ENCODE data around the gene SGPL1.

Gene SGPL1

GRCh38 chr10:70774810-70775678 is 40.7 kb upstream of the SGPL1 start:
- Histone ChIP-seq H3K79me2 (ENCODE audit: insufficient read depth, low read depth) (no peaks in the 10 kb centered on the region), H2AFZ (ENCODE audit: low read depth) (no peak overlapping the region), H4K20me1 (ENCODE audit: insufficient read depth) (no peaks in the 10 kb centered on the region), H3K4me3 (IDR thresholded peaks at IDR 0.05; ENCODE audit: insufficient read depth, low read depth, low read length) (no peak overlapping the region), H3K27ac (no peak overlapping the region), H3K4me2 (no peak overlapping the region), H3K9ac (no peak overlapping the region), H3K36me3 (ENCODE audit: insufficient read depth) (no peaks in the 10 kb centered on the region), H3K27me3 (ENCODE audit: insufficient read depth, low read depth) (no peaks in the 10 kb centered on the region; the same call in 1 of the 2 replicates), H3K4me1 (ENCODE audit: low read depth, poor library complexity, severe bottlenecking) (no peaks in the 10 kb centered on the region)
- TF ChIP-seq CTCF (conservative IDR thresholded peaks at IDR 0.05; ENCODE audit: low read depth, low read length): no peak

GRCh38 chr10:70775679-70776454 is 39.9 kb upstream of the SGPL1 start:
- TF ChIP-seq CTCF (conservative IDR thresholded peaks at IDR 0.05; ENCODE audit: low read depth, low read length): no peak

GRCh38 chr10:70776455-70777005 is 39.2 kb upstream of the SGPL1 start:
- Histone ChIP-seq H3K27me3 (ENCODE audit: insufficient read depth, low read depth) (no peaks in the 10 kb centered on the region; the same call in 1 of the 2 replicates), H3K4me1 (ENCODE audit: low read depth, poor library complexity, severe bottlenecking) (no peaks in the 10 kb centered on the region), H4K20me1 (ENCODE audit: insufficient read depth) (no peaks in the 10 kb centered on the region), H3K27ac (no peak overlapping the region), H3K36me3 (ENCODE audit: insufficient read depth) (no peaks in the 10 kb centered on the region), H3K79me2 (ENCODE audit: insufficient read depth, low read depth) (no peaks in the 10 kb centered on the region), H3K4me2 (no peak overlapping the region), H3K9ac (no peak overlapping the region), H2AFZ (ENCODE audit: low read depth) (no peak overlapping the region), H3K4me3 (IDR thresholded peaks at IDR 0.05; ENCODE audit: insufficient read depth, low read depth, low read length) (no peak overlapping the region)
- TF ChIP-seq CTCF (conservative IDR thresholded peaks at IDR 0.05; ENCODE audit: low read depth, low read length): no peak

More at GRCh38 chr10:70775679-70776454, 39.9 kb upstream of the SGPL1 start:
- no peak overlapping the region for H3K4me2 ChIP-seq
- no peaks in the 10 kb centered on the region for H3K79me2 ChIP-seq (ENCODE audit: insufficient read depth, low read depth)
- no peaks in the 10 kb centered on the region for H4K20me1 ChIP-seq (ENCODE audit: insufficient read depth)
- no peak overlapping the region for H3K9ac ChIP-seq
- no peak overlapping the region for H3K4me3 ChIP-seq (IDR thresholded peaks at IDR 0.05; ENCODE audit: insufficient read depth, low read depth, low read length)
- no peak overlapping the region for H3K27ac ChIP-seq
- no peaks in the 10 kb centered on the region; the same call in 1 of the 2 replicates for H3K27me3 ChIP-seq (ENCODE audit: insufficient read depth, low read depth)
- H3K4me1 ChIP-seq (ENCODE audit: low read depth, poor library complexity, severe bottlenecking): no peaks in the 10 kb centered on the region
- no peak overlapping the region for H2AFZ ChIP-seq (ENCODE audit: low read depth)
- no peaks in the 10 kb centered on the region for H3K36me3 ChIP-seq (ENCODE audit: insufficient read depth)

GRCh38 chr10:70777063-70777875 is 38.5 kb upstream of the SGPL1 start:
- no peak overlapping the region for H3K9ac ChIP-seq
- no peak overlapping the region for H3K27ac ChIP-seq
- no peak overlapping the region for H3K4me3 ChIP-seq (IDR thresholded peaks at IDR 0.05; ENCODE audit: insufficient read depth, low read depth, low read length)
- no peaks in the 10 kb centered on the region for H3K36me3 ChIP-seq (ENCODE audit: insufficient read depth)
- no peaks in the 10 kb centered on the region for H3K79me2 ChIP-seq (ENCODE audit: insufficient read depth, low read depth)
- H4K20me1 ChIP-seq (ENCODE audit: insufficient read depth): no peaks in the 10 kb centered on the region
- H2AFZ ChIP-seq (ENCODE audit: low read depth): no peak overlapping the region
- H3K4me1 ChIP-seq (ENCODE audit: low read depth, poor library complexity, severe bottlenecking): no peaks in the 10 kb centered on the region
- H3K4me2 ChIP-seq: no peak overlapping the region
- TF ChIP-seq CTCF (conservative IDR thresholded peaks at IDR 0.05; ENCODE audit: low read depth, low read length): no peak
- peaks cover 4% of the 10 kb centered on the region; the same call in 1 of the 2 replicates for H3K27me3 ChIP-seq (ENCODE audit: insufficient read depth, low read depth)
